Transverse colon (tissue), 4 donors: Measurements from ENCODE around the gene BORCS6.

Source experiments
- POLR2A ChIP-seq: fragments of 450-650 bp; IDR thresholded peaks from one replicate; pipeline ENCODE4 v1.6.1; 2016; ENCODE audit warnings: antibody characterized with exemption, mild to moderate bottlenecking, moderate library complexity
- POLR2AphosphoS5 ChIP-seq, 3 donors: sonication (generic); formaldehyde crosslinking; IDR thresholded peaks; one replicate each; pipeline ENCODE4 v1.6.1; 2016; ENCODE audit warnings: antibody characterized with exemption in 3 of 3
- TF ChIP-seq, protein P1 (sequence below), 5 experiments: fragments of 200-600 bp in 3 of 5; fragments of 450-650 bp in 2 of 5; sonication (generic) in 3 of 5; IDR thresholded peaks; 1 replicate in 2 of 5; 2 replicates in 3 of 5; pipeline ENCODE4 v1.5.1; 2016 to 2017; ENCODE audit warnings: antibody characterized with exemption in 5 of 5, inconsistent platforms in 3 of 5, mild to moderate bottlenecking in 2 of 5, moderate library complexity in 1 of 5

DNA sequence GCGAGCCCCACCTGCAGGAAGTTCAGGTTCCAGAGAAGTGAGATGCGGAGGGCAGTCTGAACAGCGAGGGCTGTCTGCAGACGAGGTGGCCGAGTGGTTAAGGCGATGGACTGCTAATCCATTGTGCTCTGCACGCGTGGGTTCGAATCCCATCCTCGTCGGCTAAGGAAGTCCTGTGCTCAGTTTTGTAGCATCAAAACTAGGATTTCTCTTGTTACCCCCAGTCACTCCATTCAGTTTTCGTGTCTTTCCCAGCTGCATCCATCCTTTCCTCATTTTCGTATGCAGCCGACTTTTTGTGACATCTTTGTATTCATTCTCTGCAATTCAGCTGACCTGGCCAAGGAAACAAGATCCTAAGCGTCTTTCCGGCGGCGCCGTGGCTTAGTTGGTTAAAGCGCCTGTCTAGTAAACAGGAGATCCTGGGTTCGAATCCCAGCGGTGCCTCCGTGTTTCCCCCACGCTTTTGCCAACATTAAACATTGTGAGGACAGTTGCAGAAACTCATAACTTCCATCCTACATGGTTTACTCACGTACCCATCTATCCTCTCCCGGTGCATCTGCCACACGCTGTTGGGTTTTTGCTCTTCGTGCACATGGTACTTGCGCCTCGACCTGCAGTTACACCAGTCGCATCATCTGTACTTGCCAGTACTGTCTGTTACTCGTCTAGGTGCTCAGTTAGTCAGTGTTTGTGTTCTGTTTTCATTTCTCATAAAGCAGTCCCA lies 3.0 kb downstream of the BORCS6 start:
- TF ChIP-seq, protein P1, sequence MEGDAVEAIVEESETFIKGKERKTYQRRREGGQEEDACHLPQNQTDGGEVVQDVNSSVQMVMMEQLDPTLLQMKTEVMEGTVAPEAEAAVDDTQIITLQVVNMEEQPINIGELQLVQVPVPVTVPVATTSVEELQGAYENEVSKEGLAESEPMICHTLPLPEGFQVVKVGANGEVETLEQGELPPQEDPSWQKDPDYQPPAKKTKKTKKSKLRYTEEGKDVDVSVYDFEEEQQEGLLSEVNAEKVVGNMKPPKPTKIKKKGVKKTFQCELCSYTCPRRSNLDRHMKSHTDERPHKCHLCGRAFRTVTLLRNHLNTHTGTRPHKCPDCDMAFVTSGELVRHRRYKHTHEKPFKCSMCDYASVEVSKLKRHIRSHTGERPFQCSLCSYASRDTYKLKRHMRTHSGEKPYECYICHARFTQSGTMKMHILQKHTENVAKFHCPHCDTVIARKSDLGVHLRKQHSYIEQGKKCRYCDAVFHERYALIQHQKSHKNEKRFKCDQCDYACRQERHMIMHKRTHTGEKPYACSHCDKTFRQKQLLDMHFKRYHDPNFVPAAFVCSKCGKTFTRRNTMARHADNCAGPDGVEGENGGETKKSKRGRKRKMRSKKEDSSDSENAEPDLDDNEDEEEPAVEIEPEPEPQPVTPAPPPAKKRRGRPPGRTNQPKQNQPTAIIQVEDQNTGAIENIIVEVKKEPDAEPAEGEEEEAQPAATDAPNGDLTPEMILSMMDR (IDR thresholded peaks at IDR 0.05), result peak in 4 of 5 experiments; percentile 22 to 46 (median 32)
- peak in 2 of 3 donors; percentile 6 to 44 for TF ChIP-seq POLR2AphosphoS5 (IDR thresholded peaks at IDR 0.05)
- TF ChIP-seq POLR2A, result no peak
